Effector memory CD4-positive, alpha-beta T cell (primary cell): ENCODE data around the gene PCDHGA6.
"Not testable (repeated sequence)": the region's sequence is repeated elsewhere in the genome, so short reads cannot be mapped to it uniquely, and the experiment has no call there.

ENCODE experiments used
- DNase-seq, 3 donors: peaks; one replicate each; pipeline ENCODE4 v3.0.0-alpha.2; 2020
- H3K27ac ChIP-seq: 2 replicates; pipeline ENCODE4 v1.7.0; 2013; ENCODE audit warnings: mild to moderate bottlenecking, low read length, moderate library complexity; ENCODE audit not compliant: insufficient read depth, poor library complexity, severe bottlenecking
- H3K27me3 ChIP-seq: replicated peaks from 2 replicates; pipeline ENCODE4 v1.7.0; 2013; ENCODE audit warnings: mild to moderate bottlenecking, low read length; ENCODE audit not compliant: insufficient read depth, control insufficient read depth, poor library complexity, severe bottlenecking
- H3K36me3 ChIP-seq: 2 replicates; pipeline ENCODE4 v1.7.0; 2013; ENCODE audit warnings: mild to moderate bottlenecking, low read length, moderate library complexity; ENCODE audit not compliant: control insufficient read depth, insufficient read depth
- H3K4me1 ChIP-seq: 2 replicates; pipeline ENCODE4 v1.7.0; 2013; ENCODE audit warnings: low read length, mild to moderate bottlenecking; ENCODE audit not compliant: control insufficient read depth, insufficient read depth, poor library complexity, severe bottlenecking
- H3K4me3 ChIP-seq: 2 replicates; pipeline ENCODE4 v1.7.0; 2013; ENCODE audit warnings: low read length, low read depth, mild to moderate bottlenecking; ENCODE audit not compliant: insufficient read depth, poor library complexity, severe bottlenecking
- H3K9me3 ChIP-seq: 2 replicates; pipeline ENCODE4 v1.7.0; 2013; ENCODE audit warnings: mild to moderate bottlenecking, low read length, moderate library complexity; ENCODE audit not compliant: control insufficient read depth

PCDHGA6 gene

GRCh38 chr5:141407790-141408505, 34.3 kb downstream of the PCDHGA6 start, which contains the start of gene PCDHGB6:
TSS of gene PCDHGB6 (plus strand) at chr5:141408021. CDS start at chr5:141408203, 182 bp downstream.
- H3K9me3 ChIP-seq, H3K4me3 ChIP-seq, H3K27ac ChIP-seq, H3K36me3 ChIP-seq, DNase-seq, H3K4me1 ChIP-seq: not testable (repeated sequence)
- H3K27me3 ChIP-seq, result peaks cover 39% of the 10 kb centered on the region

DNA sequence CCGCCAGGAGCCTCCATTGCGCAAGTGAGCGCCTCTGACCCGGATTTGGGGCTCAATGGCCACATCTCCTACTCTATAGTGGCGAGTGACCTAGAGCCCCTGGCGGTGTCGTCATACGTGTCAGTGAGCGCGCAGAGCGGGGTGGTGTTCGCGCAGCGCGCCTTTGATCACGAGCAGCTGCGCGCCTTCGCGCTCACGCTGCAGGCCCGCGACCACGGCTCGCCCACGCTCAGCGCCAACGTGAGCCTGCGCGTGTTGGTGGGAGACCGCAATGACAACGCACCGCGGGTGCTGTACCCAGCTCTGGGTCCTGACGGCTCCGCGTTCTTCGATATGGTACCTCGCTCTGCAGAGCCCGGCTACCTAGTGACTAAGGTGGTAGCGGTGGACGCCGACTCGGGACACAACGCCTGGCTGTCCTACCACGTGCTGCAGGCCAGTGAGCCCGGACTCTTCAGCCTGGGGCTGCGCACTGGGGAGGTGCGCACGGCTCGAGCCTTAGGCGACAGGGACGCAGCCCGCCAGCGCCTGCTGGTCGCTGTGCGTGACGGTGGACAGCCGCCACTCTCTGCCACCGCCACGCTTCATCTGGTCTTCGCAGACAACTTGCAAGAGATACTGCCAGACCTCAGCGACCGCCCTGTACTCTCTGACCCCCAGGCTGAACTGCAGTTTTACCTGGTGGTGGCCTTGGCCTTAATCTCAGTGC, 36.1 kb downstream of the PCDHGA6 start:
- DNase-seq, result no peak
- H3K9me3 ChIP-seq, result peaks cover 3% of the 10 kb centered on the region
- peaks cover 45% of the 10 kb centered on the region for H3K27me3 ChIP-seq

DNA sequence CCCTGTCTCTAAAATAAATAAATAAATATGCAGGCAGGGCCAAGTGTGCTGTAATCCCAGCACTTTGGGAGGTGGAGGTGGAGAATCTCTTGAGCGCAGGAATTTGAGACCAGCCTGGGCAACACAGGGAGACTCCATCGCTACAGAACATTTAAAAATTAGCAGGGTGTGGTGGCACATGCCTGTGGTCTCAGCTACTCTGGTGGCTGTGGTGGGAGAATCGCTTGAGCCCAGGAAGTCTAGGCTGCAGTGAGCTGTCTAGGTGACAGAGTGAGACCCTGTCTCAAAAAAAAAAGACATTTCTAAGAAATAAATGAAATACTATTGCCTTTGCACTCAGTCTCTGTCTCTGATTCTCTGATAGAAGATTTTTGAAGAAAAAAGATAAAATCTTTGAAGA, 37.9 kb downstream of the PCDHGA6 start:
- no peak for DNase-seq
- Histone ChIP-seq H3K9me3 (peaks cover 3% of the 10 kb centered on the region), H3K4me3 (no peak overlapping the region), H3K4me1 (peaks cover 7% of the 10 kb centered on the region), H3K27me3 (peaks cover 54% of the 10 kb centered on the region), H3K36me3 (no peaks in the 10 kb centered on the region), H3K27ac (no peak overlapping the region)

More for the DNA sequence above, 36.1 kb downstream of the PCDHGA6 start:
- H3K4me1 ChIP-seq, result peaks cover 4% of the 10 kb centered on the region
- H3K27ac ChIP-seq, result no peak overlapping the region
- H3K4me3 ChIP-seq, result no peak overlapping the region
- no peaks in the 10 kb centered on the region for H3K36me3 ChIP-seq

DNA sequence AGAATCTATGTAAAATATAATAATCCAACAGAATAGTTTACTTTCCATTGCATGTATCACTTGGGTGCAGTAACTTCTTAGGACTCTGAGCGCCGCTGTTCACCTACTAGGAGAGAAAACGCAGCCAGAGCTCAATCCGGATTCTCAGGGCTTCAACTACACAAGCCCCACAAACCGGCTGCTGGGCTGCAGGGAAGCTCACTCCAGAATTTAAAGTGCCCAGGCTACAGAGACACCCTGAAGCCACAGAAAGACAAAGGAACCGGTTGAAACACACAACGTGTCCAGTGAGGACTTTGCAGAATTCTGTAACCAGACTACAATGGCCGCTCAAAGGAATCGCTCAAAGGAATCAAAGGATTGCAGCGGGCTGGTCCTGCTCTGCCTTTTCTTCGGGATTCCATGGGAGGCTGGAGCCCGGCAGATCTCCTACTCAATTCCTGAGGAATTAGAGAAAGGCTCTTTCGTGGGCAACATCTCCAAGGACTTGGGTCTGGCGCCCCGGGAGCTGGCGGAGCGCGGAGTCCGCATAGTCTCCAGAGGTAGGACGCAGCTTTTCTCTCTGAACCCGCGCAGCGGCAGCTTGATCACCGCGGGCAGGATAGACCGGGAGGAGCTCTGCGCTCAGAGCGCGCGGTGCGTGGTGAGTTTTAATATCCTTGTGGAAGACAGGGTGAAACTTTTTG, 39.3 kb downstream of the PCDHGA6 start, which contains the start of gene PCDHGA10:
PCDHGA10 (plus strand) TSS at position 134 of the 686 bp plus-strand sequence; CDS start at position 323, 189 bp downstream.
- Histone ChIP-seq H3K36me3 (no peaks in the 10 kb centered on the region), H3K4me3 (peak within 1 kb of the TSS; percentile 37), H3K4me1 (peaks cover 7% of the 10 kb centered on the region), H3K27ac (no peak within 1 kb of the TSS), H3K9me3 (peaks cover 3% of the 10 kb centered on the region), H3K27me3 (peaks cover 54% of the 10 kb centered on the region)
- DNase-seq, result peak in 2 of 3 donors; percentile 28 to 29

- Histone ChIP-seq H3K27ac (no peak overlapping the region), H3K4me1 (peaks cover 7% of the 10 kb centered on the region), H3K36me3 (no peaks in the 10 kb centered on the region), H3K4me3 (peak overlapping the region; percentile 37), H3K9me3 (peaks cover 7% of the 10 kb centered on the region), H3K27me3 (peaks cover 58% of the 10 kb centered on the region)
- no peak for DNase-seq
Measured at GRCh38 chr5:141413540-141414069, 39.9 kb downstream of the PCDHGA6 start.

- H3K4me1 ChIP-seq, DNase-seq, H3K4me3 ChIP-seq, H3K27ac ChIP-seq, H3K36me3 ChIP-seq, H3K9me3 ChIP-seq: not testable (repeated sequence)
- peaks cover 61% of the 10 kb centered on the region for H3K27me3 ChIP-seq
Measured at GRCh38 chr5:141414548-141415274, 41.0 kb downstream of the PCDHGA6 start.

- not testable (repeated sequence) for H3K36me3 ChIP-seq, DNase-seq, H3K27ac ChIP-seq, H3K9me3 ChIP-seq, H3K4me1 ChIP-seq, H3K4me3 ChIP-seq
- H3K27me3 ChIP-seq, result peaks cover 63% of the 10 kb centered on the region
Measured at GRCh38 chr5:141415275-141415618, 41.6 kb downstream of the PCDHGA6 start.

- peak in 1 of 3 donors; percentile 16 for DNase-seq
- not testable (repeated sequence) for H3K4me3 ChIP-seq, H3K36me3 ChIP-seq, H3K4me1 ChIP-seq, H3K27ac ChIP-seq
- Histone ChIP-seq H3K27me3 (peaks cover 76% of the 10 kb centered on the region), H3K9me3 (peaks cover 17% of the 10 kb centered on the region)
Measured at GRCh38 chr5:141417494-141418172, 43.9 kb downstream of the PCDHGA6 start, which contains the start of gene PCDHGB7. TSS of gene PCDHGB7 (plus strand) at chr5:141417677. CDS start at chr5:141417860, 183 bp downstream.
